ENCODE measurements around the gene LUC7L2.

DNA sequence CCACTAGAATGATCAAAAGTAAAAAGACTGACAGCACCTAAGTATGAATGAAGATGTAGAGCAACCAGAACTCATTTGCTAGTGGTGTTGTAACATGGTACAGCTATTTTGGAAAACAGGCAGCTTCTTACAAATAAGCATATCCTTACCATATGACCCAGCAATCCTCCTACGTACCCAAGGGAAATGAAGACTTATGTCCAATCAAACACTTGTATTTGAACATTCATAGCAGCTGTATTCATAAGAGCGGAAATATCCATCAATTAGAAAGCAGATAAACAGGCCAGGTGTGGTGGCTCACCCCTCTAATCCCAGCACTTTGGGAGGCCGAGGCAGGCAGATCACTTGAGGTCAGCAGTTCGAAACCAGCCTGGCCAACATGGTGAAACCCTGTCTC, 70.7 kb downstream of the LUC7L2 start:
- TF ChIP-seq POLR2A (IDR thresholded peaks at IDR 0.05) (no peak), POLR2AphosphoS5 (IDR thresholded peaks at IDR 0.05) (no peak)
- TF ChIP-seq, protein P1, sequence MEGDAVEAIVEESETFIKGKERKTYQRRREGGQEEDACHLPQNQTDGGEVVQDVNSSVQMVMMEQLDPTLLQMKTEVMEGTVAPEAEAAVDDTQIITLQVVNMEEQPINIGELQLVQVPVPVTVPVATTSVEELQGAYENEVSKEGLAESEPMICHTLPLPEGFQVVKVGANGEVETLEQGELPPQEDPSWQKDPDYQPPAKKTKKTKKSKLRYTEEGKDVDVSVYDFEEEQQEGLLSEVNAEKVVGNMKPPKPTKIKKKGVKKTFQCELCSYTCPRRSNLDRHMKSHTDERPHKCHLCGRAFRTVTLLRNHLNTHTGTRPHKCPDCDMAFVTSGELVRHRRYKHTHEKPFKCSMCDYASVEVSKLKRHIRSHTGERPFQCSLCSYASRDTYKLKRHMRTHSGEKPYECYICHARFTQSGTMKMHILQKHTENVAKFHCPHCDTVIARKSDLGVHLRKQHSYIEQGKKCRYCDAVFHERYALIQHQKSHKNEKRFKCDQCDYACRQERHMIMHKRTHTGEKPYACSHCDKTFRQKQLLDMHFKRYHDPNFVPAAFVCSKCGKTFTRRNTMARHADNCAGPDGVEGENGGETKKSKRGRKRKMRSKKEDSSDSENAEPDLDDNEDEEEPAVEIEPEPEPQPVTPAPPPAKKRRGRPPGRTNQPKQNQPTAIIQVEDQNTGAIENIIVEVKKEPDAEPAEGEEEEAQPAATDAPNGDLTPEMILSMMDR (IDR thresholded peaks at IDR 0.05), result no peak
